GM20000 (cell line): ENCODE measurements around the gene CDKAL1.

Experiments
- DNase-seq: peaks from one replicate; pipeline ENCODE4 v3.0.0; 2012; ENCODE audit warnings: low spot score
- CTCF ChIP-seq: IDR thresholded peaks from 2 replicates; pipeline ENCODE4 v1.5.1; 2012; ENCODE audit warnings: mild to moderate bottlenecking, control low read depth; ENCODE audit errors: extremely low read depth, missing control alignments

CDKAL1 gene

DNA sequence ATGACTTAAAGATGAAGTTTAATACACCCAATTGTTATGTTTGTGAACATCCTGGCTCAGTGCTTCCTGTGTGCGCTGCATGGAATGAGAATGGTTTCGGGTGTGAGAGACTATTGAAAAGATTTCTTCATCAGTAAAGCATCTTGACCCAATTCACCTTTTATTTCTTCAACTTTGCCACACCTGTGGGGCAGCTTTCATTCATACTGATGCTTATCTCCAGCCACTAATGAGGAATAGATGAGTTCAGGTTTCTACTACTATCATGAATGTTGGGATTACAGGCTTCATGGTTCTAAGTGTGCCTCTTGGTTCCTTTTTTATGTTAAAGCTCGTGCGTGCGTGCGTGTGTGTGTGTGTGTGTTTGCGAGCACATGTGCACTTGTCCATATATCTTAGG lies 685.6 kb downstream of the CDKAL1 start:
- no peak for DNase-seq
- TF ChIP-seq CTCF, result no peak

- no peak for DNase-seq
- no peak for TF ChIP-seq CTCF
Observed at GRCh38 chr6:21220271-21220987, 686.2 kb downstream of the CDKAL1 start.

GRCh38 chr6:21222656-21223055 lies 688.4 kb downstream of the CDKAL1 start:
- DNase-seq, result no peak
- no peak for TF ChIP-seq CTCF

DNA sequence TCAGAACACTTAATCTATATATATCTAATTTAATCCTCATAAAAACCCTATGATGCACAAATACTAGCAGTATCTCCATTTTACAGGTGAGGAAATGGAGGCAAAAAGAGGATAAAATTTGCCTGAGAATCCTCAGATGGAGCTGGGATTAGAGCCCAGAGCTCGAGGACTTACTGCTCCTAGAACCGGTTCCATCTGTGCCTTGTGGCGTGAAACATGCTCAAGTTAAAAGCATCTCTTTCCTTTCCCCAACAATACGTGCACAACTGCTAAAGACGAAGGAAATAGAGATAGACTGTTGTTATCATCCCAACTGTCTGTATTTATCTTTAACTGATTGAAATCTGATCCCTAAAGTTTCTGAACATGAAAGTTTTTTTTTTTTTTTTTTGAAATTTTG lies 691.7 kb downstream of the CDKAL1 start:
- no peak for DNase-seq
- no peak for TF ChIP-seq CTCF

DNA sequence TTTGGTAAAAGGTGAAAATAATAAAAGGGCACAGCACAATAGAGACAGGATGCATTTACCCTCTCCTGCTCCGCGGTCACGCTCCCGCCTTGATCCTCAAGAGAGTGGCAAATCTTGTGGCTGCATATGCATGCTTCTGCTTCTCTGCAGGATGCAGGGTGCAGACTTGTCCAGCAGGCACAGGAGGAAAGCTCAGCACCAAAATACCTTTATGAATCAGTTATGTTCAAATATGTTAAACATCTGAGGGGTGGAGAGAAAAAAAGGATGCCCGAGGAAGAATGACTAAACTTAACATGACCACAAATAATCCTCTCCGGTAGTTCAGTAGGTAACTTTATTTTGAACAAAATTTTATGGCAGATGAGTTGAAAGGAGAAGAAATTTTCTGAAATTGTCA lies 693.2 kb downstream of the CDKAL1 start:
- no peak for TF ChIP-seq CTCF
- DNase-seq, result no peak

DNA sequence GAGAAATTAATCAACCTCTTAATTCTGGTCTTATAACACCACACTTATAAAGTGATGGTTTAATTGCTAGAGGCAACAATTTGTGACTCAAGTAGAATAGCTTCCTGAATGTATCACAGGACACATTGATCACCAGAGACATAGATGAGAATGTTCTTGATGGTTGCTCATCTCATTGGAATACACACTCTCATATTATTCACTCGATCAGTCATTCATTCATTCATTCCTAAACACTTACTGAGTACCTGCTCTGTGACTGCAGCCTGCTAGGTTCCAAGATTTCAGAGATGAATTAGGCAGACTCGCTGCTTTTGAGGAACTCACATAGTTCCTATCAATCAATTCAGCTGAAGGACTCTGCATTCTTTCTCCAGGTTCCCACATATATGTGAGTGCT lies 694.2 kb downstream of the CDKAL1 start:
- DNase-seq, result no peak
- no peak for TF ChIP-seq CTCF

DNA sequence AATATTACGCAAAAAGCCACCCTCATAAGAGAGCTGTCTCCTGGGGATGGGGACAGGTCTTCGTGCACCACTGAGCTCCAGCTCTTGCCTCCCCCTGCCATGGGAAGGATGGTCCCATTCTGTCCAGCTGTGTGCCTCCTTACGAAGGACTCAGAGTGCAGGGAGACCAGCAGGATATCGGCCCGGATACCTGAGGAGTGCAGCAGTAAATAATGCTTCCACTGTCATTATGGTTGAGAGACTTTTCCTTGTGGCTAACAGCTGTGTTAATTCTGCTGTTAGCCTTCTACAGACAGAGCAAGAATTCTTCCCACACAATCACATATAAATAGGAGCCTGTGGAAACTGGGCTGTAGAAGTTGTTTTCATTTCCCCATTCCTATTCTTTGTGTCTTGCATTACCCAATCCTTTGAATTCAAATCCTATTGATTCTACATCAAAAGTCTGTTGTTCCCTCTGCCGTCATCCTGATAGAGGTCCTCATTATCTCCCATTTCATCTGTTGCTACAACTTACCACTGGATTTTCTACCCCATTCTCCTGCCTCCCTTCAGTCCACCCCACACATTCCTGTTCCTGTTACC lies 694.7 kb downstream of the CDKAL1 start:
- no peak for DNase-seq
- TF ChIP-seq CTCF, result no peak
